Osteoblast (primary cell): ENCODE results near the gene COMMD10. TPM values are rescaled to one million over a fixed set of nuclear protein-coding genes. Genes with fewer than 3 reads are reported as not detected.

ENCODE experiments used
- DNase-seq: peaks from one replicate; pipeline ENCODE4 v3.0.0; 2011; ENCODE audit warnings: low spot score, mixed read lengths; ENCODE audit not compliant: insufficient read length; ENCODE audit errors: missing footprints
- H2AFZ ChIP-seq: 2 replicates; pipeline ENCODE4 v1.6.0; 2011; ENCODE audit warnings: mild to moderate bottlenecking, low read length
- H3K27ac ChIP-seq: 2 replicates; pipeline ENCODE4 v1.5.1; 2011; ENCODE audit warnings: mild to moderate bottlenecking, low read depth, low read length, moderate library complexity
- H3K27me3 ChIP-seq: 2 replicates; pipeline ENCODE4 v1.6.0; 2012; ENCODE audit warnings: mild to moderate bottlenecking, control low read depth, inconsistent platforms, low read length, moderate library complexity; ENCODE audit not compliant: insufficient read depth
- H3K36me3 ChIP-seq: 2 replicates; pipeline ENCODE4 v1.5.1; 2011; ENCODE audit warnings: mild to moderate bottlenecking, low read length, control low read depth, moderate library complexity; ENCODE audit not compliant: insufficient read depth
- H3K4me1 ChIP-seq: 2 replicates; pipeline ENCODE4 v1.5.1; 2011; ENCODE audit warnings: mild to moderate bottlenecking, low read length, control low read depth, moderate library complexity; ENCODE audit not compliant: insufficient read depth
- H3K4me2 ChIP-seq: 2 replicates; pipeline ENCODE4 v1.6.0; 2011; ENCODE audit warnings: mild to moderate bottlenecking, low read length; ENCODE audit not compliant: insufficient read depth
- H3K4me3 ChIP-seq: fragments of 200-600 bp; sonication (generic); 3 replicates; pipeline ENCODE4 v1.5.1; 2012; ENCODE audit warnings: mild to moderate bottlenecking, low read length, inconsistent platforms; ENCODE audit not compliant: insufficient read depth
- H3K79me2 ChIP-seq: 2 replicates; pipeline ENCODE4 v1.6.0; 2012; ENCODE audit warnings: mild to moderate bottlenecking, low read length, control low read depth, inconsistent platforms; ENCODE audit not compliant: insufficient read depth
- H3K9me3 ChIP-seq: 2 replicates; pipeline ENCODE4 v1.5.1; 2011; ENCODE audit warnings: low read depth, low read length, control low read depth
- H4K20me1 ChIP-seq: 2 replicates; pipeline ENCODE4 v1.6.0; 2012; ENCODE audit warnings: mild to moderate bottlenecking, low read length, control low read depth; ENCODE audit not compliant: insufficient read depth
- small RNA-seq: library from RNA; depleted of rRNA; stranded (forward); fragments of <200 nt; gene quantifications from one replicate; pipeline ENCODE3, GENCODE V24; 2012
- total RNA-seq: library from RNA; depleted of rRNA; stranded (reverse); fragments of >200 nt; gene quantifications from 2 replicates; pipeline ENCODE4 v1.2.3, GENCODE V29; 2012
- TF ChIP-seq, protein P1 (sequence below): IDR thresholded peaks from 2 replicates; pipeline ENCODE4 v1.5.1; 2011; ENCODE audit warnings: mild to moderate bottlenecking, low read depth, low read length, moderate library complexity; ENCODE audit errors: extremely low read depth

Gene COMMD10
- total RNA-seq, 1 donor = 29.7 TPM

DNA sequence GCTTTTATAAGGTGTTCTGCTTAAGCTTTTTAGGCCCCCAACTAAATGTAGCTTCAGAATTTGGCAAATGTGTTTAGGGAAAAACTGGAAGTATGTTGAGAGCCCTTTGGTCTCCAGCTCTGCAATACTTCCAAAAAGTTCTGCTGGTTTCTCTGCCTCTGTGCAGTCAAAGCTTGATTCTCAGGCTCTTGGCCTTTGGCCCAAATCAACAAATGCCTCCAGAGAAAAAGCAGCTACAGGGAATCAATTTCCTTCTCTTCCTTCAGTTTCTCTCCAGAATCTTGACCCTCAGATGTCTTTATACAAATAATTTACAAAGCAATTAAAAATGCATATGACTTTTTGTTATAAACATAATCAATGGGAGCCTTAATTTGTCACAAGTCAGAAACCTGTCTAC is 235.7 kb downstream of the COMMD10 start:
- no peak overlapping the region for H3K4me2 ChIP-seq
- H3K36me3 ChIP-seq = no peaks in the 10 kb centered on the region
- no peaks in the 10 kb centered on the region for H3K79me2 ChIP-seq
- H4K20me1 ChIP-seq = no peaks in the 10 kb centered on the region
- H3K4me1 ChIP-seq = peaks cover 4% of the 10 kb centered on the region
- H3K4me3 ChIP-seq = no peak overlapping the region
- no peak overlapping the region for H3K27ac ChIP-seq
- no peak overlapping the region for H2AFZ ChIP-seq
- H3K9me3 ChIP-seq = no peaks in the 10 kb centered on the region
- TF ChIP-seq, protein P1, sequence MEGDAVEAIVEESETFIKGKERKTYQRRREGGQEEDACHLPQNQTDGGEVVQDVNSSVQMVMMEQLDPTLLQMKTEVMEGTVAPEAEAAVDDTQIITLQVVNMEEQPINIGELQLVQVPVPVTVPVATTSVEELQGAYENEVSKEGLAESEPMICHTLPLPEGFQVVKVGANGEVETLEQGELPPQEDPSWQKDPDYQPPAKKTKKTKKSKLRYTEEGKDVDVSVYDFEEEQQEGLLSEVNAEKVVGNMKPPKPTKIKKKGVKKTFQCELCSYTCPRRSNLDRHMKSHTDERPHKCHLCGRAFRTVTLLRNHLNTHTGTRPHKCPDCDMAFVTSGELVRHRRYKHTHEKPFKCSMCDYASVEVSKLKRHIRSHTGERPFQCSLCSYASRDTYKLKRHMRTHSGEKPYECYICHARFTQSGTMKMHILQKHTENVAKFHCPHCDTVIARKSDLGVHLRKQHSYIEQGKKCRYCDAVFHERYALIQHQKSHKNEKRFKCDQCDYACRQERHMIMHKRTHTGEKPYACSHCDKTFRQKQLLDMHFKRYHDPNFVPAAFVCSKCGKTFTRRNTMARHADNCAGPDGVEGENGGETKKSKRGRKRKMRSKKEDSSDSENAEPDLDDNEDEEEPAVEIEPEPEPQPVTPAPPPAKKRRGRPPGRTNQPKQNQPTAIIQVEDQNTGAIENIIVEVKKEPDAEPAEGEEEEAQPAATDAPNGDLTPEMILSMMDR = no peak
- no peaks in the 10 kb centered on the region for H3K27me3 ChIP-seq
- peak; percentile 1 for DNase-seq

DNA sequence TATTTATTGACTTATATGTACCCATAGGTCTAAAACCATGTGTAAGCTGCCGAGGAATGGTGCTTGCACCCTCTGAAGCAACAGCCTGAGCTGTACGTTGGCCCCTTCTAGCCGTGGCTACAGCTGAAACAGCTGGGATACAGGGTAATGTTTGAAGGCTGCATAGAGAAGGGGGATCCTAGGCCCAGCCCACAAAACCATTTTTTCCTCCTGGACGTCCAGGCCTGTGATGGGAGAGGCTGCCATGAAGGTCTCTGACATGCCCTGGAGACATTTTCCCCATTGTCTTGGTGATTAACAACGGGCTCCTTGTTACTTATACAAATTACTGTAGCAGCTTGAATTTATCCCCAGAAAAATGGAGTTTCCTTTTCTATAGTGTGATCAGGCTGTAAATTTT is 244.7 kb downstream of the COMMD10 start:
- H4K20me1 ChIP-seq = no peaks in the 10 kb centered on the region
- H3K4me3 ChIP-seq = no peak overlapping the region
- H3K27ac ChIP-seq = no peak overlapping the region
- no peaks in the 10 kb centered on the region for H3K36me3 ChIP-seq
- no peaks in the 10 kb centered on the region for H3K9me3 ChIP-seq
- H3K27me3 ChIP-seq = no peaks in the 10 kb centered on the region
- TF ChIP-seq, protein P1 = no peak
- H2AFZ ChIP-seq = no peak overlapping the region
- DNase-seq = no peak
- H3K4me1 ChIP-seq = no peaks in the 10 kb centered on the region
- H3K79me2 ChIP-seq = no peaks in the 10 kb centered on the region
- no peak overlapping the region for H3K4me2 ChIP-seq

DNA sequence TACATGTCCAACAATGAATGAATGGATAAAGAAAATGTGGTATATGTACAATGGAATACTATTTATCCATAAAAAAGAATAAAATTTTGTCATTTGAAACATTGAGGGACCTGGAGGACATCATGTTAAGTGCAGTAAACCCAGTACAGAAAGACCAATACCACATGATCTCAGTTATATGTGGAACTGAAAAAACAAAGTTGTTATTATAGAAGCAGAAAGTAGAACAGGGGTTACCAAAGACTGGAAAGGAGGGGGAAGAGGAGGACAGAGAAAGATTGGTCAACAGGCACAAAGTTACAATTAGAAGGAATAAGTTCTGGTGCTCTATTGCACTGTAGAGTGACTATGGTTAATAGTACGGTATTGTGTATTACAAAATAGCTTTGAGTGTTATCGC is 256.0 kb downstream of the COMMD10 start:
- H3K4me1 ChIP-seq = no peaks in the 10 kb centered on the region
- H3K9me3 ChIP-seq = no peaks in the 10 kb centered on the region
- no peaks in the 10 kb centered on the region for H3K79me2 ChIP-seq
- no peak overlapping the region for H2AFZ ChIP-seq
- no peak for DNase-seq
- no peak overlapping the region for H3K4me2 ChIP-seq
- H3K4me3 ChIP-seq = no peak overlapping the region
- no peaks in the 10 kb centered on the region for H4K20me1 ChIP-seq
- H3K27me3 ChIP-seq = no peaks in the 10 kb centered on the region
- TF ChIP-seq, protein P1 = no peak
- no peaks in the 10 kb centered on the region for H3K36me3 ChIP-seq
- no peak overlapping the region for H3K27ac ChIP-seq

Small RNA genes lying within 50 kb of the gene (small RNA-seq; reads per million reads assigned to genes)
- gene HMGN2P27 (not detected), gene RNU6-644P (not detected)

Other genes starting within 250 kb of the COMMD10 start
- 80.0 and 93.4 TPM in 2 replicates for gene ATG12, start 243.5 kb upstream of the COMMD10 start, total RNA-seq
- 109 and 131 TPM in 2 replicates for gene AP3S1, start 243.1 kb upstream of the COMMD10 start, total RNA-seq
- under 0.01 and 0.59 TPM in 2 replicates for gene LVRN, start 122.5 kb upstream of the COMMD10 start, total RNA-seq
- not detected in 2 replicates for gene ARL14EPL, start 52.6 kb upstream of the COMMD10 start, total RNA-seq